Smooth muscle cell of the brain vasculature (primary cell): ENCODE measurements around the gene SGIP1.
"Not testable (repeated sequence)": the region's sequence is repeated elsewhere in the genome, so short reads cannot be mapped to it uniquely, and the experiment has no call there.

Experiments used
- DNase-seq: peaks from one replicate; pipeline ENCODE4 v3.0.0-alpha.2; 2012; ENCODE audit warnings: low read depth, low spot score

Gene SGIP1

GRCh38 chr1:66556161-66556611 lies 22.2 kb downstream of the SGIP1 start:
- DNase-seq, result no peak

- no peak for DNase-seq
These were observed 23.2 kb downstream of the SGIP1 start for GRCh38 chr1:66557157-66557556.

GRCh38 chr1:66559517-66559916 lies 25.6 kb downstream of the SGIP1 start:
- DNase-seq, result no peak

GRCh38 chr1:66562561-66562960 lies 28.6 kb downstream of the SGIP1 start:
- DNase-seq, result no peak

GRCh38 chr1:66563094-66563800 lies 29.3 kb downstream of the SGIP1 start:
- no peak for DNase-seq

GRCh38 chr1:66563941-66564630 lies 30.1 kb downstream of the SGIP1 start:
- peak; percentile 88 for DNase-seq

- DNase-seq, result no peak
These were observed 36.2 kb downstream of the SGIP1 start for GRCh38 chr1:66570196-66570595.

- DNase-seq, result no peak
These were observed 37.8 kb downstream of the SGIP1 start for GRCh38 chr1:66571789-66572188.

GRCh38 chr1:66575739-66576138 lies 41.8 kb downstream of the SGIP1 start:
- DNase-seq, result peak; percentile 58

GRCh38 chr1:66576645-66577044 lies 42.7 kb downstream of the SGIP1 start:
- DNase-seq, result no peak

- DNase-seq, result no peak
These were observed 44.9 kb downstream of the SGIP1 start for GRCh38 chr1:66578841-66579240.

GRCh38 chr1:66580081-66580480 lies 46.1 kb downstream of the SGIP1 start:
- DNase-seq, result no peak

GRCh38 chr1:66583021-66583420 lies 49.1 kb downstream of the SGIP1 start:
- no peak for DNase-seq

GRCh38 chr1:66585002-66585401 lies 51.0 kb downstream of the SGIP1 start:
- DNase-seq, result no peak

GRCh38 chr1:66589326-66589725 lies 55.4 kb downstream of the SGIP1 start:
- no peak for DNase-seq

- not testable (repeated sequence) for DNase-seq
These were observed 58.2 kb downstream of the SGIP1 start for GRCh38 chr1:66592106-66592507.

- no peak for DNase-seq
These were observed 62.2 kb downstream of the SGIP1 start for GRCh38 chr1:66596191-66596590.

- no peak for DNase-seq
These were observed 63.5 kb downstream of the SGIP1 start for GRCh38 chr1:66597500-66597899.

- DNase-seq, result no peak
These were observed 64.7 kb downstream of the SGIP1 start for GRCh38 chr1:66598670-66599069.

GRCh38 chr1:66599346-66599745 lies 65.4 kb downstream of the SGIP1 start:
- DNase-seq, result no peak

GRCh38 chr1:66599899-66600737 lies 66.2 kb downstream of the SGIP1 start:
- no peak for DNase-seq

- DNase-seq, result no peak
These were observed 71.6 kb downstream of the SGIP1 start for GRCh38 chr1:66605419-66605997.
